8988T (cell line): ENCODE data around the gene LSP1.
A peak's percentile ranks its signal among the peaks of the same experiment; 100 is the strongest.

Experiments used
- DNase-seq: peaks from one replicate; pipeline ENCODE4 v3.0.0; 2011

LSP1 gene

GRCh38 chr11:1825039-1825740, 27.7 kb upstream of the LSP1 start:
- no peak for DNase-seq

GRCh38 chr11:1825785-1826451, 27.0 kb upstream of the LSP1 start:
- DNase-seq, result no peak

DNA sequence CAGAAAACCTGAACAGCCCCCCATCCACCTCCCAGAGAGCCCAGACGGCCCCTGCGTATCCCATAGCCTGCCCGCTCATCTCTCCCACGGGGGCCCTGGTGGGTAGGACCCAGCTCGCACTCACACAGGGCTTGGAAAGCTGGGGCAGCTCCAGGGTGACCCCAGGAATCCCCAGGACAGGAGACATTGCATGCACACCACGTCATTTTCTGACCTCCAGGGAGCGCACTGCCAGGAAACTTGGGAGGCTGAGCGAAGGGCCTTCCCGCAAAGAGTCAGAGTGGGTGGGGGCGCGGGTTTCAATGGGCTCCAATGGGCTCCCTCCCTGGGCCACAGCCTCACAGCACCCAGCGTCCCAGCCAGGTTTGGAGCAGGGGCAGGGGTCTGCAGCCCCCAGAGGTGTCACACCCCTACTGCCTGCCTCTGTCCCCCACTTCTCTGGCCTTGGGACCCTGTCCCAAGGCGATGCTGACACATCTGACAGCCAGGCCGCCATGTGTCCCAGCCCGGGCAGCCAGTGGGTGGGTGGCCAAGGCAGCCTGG, 26.3 kb upstream of the LSP1 start:
- DNase-seq, result peak; percentile 93

- peak; percentile 89 for DNase-seq
Measured at GRCh38 chr11:1827095-1827813, 25.6 kb upstream of the LSP1 start.

- peak; percentile 41 for DNase-seq
Measured at GRCh38 chr11:1827931-1828330, 25.0 kb upstream of the LSP1 start.

DNA sequence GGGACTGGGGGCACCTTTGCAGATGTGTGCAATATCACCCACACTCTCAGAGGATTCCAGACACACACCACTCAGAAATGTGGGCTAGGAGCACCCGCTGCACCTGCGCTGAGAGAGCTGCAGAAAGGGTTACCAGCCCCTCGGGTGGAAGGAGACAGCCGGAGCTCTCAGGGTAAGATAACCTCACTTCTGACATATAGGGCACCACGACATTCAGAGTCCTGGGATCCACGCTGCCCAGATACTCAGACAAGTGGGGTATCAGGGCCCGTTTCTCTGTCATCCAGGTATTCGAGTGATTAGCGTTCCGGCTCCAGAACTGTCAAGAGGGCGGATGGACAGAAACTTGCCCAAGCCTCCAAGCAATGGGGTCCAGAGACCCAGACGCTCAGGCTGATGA, 24.3 kb upstream of the LSP1 start:
- peak; percentile 34 for DNase-seq

- DNase-seq, result peak; percentile 97
Measured at GRCh38 chr11:1829039-1829820, 23.7 kb upstream of the LSP1 start.

- DNase-seq, result peak; percentile 33
Measured at GRCh38 chr11:1830004-1830321, 22.9 kb upstream of the LSP1 start.

- peak; percentile 68 for DNase-seq
Measured at GRCh38 chr11:1830322-1831223, 22.3 kb upstream of the LSP1 start.

DNA sequence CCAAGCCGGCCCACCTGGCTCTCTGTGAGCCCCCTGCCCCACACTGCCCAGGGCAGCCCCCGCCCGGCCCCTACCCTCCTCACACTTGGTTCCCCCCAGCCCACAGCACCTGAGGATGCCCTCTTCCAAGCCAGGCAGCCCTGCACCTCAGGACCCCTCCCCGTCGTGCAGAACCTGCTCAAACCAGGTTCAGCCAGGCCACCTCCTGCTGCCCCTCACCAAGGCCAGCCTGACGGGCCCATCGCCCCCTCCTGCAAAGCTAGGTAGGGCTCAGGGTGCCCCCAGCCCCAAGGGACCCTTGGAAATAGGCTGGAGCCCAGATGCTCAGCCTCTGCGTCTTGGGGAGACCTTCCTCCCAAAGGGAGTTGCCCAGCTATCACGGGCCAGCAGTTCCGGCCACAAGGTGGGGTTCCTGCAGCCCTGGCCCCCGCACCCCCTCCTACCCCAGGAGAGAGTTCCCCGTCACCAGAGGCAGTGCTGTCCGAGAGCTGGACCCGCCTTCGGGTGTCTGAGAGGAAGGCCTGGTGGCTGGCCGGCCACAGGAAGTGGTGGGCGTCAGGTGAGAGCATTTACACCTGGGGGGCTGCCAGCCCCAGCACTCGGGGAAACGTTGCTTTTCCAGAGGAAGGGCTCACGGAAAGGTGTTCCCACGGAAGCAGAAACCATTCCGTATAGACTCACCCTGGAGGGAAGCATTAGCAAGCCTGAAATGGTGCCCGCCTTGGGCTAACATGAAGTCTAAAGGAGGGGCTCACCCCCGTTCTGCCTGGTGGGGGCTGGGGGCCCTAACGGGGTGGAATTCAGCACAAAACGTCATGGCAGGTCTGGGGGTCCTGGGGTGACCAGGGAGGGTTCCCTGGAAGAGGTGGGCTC, 21.3 kb upstream of the LSP1 start:
- peak; percentile 34 for DNase-seq

DNA sequence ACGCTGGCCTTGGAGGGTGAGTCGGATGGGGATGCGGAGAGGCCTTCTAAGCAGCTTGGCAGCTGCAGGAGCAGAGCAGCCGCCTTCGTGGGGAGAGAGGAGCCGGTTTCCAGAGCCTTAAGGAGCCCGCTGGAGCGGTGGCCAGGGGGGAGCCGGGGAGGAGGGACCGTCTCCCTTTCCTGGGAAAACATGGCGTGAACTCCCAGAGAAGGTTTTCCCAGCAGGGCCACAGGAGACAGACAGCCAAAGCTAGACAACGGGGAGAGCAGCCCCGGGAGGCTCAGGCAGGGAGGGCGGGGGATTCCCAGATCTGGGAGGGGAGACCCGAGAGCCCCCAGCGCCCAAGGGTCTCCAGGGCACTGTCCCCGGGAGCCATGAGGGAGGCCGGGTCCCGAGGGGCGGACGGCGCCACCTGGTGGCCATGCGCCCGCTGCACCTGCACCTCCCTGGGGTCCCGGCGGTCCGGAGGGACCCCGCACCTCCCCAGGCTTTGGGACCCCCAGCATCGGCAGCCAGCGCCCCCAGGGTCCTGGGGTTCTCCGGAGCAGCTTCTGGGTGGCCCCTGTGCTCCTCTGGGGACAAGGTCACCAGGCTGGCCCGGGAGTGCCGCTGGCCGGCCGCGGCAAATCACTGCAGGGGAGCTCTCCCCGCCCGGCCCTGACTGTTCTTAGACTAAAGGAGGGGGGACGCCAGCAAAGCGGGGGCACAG, 20.5 kb upstream of the LSP1 start:
- peak; percentile 97 for DNase-seq

DNA sequence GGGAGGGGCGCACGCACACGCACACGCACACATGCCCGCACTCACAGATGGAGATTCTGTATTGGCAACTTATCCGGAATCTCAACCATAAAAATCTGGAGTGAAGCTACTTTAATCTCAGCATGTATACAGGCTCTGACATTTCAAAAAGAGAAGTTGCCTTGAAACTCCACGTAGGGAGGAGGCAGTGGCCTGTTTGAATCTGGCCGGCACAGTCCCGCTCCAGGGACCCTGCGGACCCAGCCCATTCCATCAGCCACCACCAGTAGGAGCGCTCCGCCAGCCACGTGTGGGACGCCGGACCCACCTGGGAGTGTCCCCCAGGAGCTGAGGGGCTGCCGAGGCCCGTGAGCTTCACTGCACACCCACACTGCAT, 20.0 kb upstream of the LSP1 start:
- DNase-seq, result peak; percentile 31

GRCh38 chr11:1834062-1834610, 18.7 kb upstream of the LSP1 start:
- peak; percentile 78 for DNase-seq

- DNase-seq, result no peak
Measured at GRCh38 chr11:1834779-1835670, 17.9 kb upstream of the LSP1 start, which contains the start of gene SYT8. SYT8 (plus strand) TSS chr11:1834990; CDS start chr11:1835106, 116 bp downstream.

GRCh38 chr11:1835671-1836010, 17.2 kb upstream of the LSP1 start:
- DNase-seq, result no peak

DNA sequence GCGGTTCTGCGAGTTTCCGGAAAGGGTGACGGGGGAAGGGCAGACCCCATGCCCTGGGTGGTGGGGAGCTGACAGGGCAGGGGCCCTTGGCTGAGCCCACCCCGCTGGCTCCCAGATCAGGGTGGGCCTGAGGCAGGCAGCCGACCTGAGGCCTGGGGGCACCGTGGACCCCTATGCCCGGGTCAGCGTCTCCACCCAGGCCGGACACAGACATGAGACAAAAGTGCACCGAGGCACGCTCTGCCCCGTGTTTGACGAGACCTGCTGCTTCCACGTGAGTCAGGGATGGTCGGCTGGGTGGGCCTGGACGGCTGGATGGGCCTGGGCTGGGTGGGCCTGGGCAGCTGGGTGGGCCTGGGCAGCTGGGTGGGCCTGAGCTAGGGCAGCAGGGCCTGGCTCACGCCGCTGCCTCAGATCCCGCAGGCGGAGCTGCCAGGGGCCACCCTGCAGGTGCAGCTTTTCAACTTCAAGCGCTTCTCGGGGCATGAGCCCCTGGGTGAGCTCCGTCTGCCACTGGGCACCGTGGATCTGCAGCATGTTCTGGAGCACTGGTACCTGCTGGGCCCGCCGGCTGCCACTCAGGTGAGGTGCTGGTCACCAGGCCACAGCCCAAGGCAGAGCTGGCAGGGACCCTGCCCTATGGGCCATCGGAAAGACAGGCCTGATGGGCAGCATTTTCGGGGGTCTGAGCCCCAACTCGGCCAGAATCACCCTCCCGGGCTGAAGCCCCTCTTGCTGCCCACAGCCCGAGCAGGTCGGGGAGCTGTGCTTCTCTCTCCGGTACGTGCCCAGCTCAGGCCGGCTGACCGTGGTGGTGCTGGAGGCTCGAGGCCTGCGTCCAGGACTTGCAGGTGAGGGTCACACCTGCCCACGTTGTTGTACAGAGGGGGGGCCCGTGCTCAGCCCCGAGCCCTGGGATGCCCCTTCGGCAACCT, 16.6 kb upstream of the LSP1 start:
- DNase-seq, result no peak

GRCh38 chr11:1837171-1838076, 15.5 kb upstream of the LSP1 start:
- DNase-seq, result peak; percentile 99
